Naive thymus-derived CD4-positive, alpha-beta T cell (primary cell): ENCODE results near the gene NCOA3. TPM values are rescaled to one million over a fixed set of nuclear protein-coding genes. Genes with fewer than 3 reads are reported as not detected.
A peak's percentile ranks its signal among the peaks of the same experiment; 100 is the strongest.

Experiments
- ATAC-seq: fragments of 150-1000 bp; cut with Tn5 transposase; 2 replicates; pipeline ENCODE4 v1.10.0; 2021; ENCODE audit warnings: mild to moderate bottlenecking, moderate library complexity
- CTCF ChIA-PET: fragments of 350-600 bp; sonication (Branson Sonifier 250); formaldehyde crosslinking; loops from one replicate; lab custom pipeline; 2021; ENCODE audit warnings: antibody characterized with exemption; lab: Charles Lee
- POLR2A ChIA-PET: fragments of 350-600 bp; sonication (Branson Sonifier 250); formaldehyde crosslinking; loops from one replicate; lab custom pipeline; 2021; ENCODE audit warnings: antibody characterized with exemption, inconsistent platforms; lab: Charles Lee
- DNase-seq, 9 donors: peaks; one replicate each; pipeline versions ENCODE4 v3.0.0 to v3.0.0-alpha.2; 2020 to 2022; ENCODE audit warnings: mixed read lengths in 1 of 9
- H3K27ac ChIP-seq: one replicate; pipeline ENCODE4 v1.7.0; 2013; ENCODE audit warnings: mild to moderate bottlenecking, low read depth, low read length, moderate library complexity
- H3K27me3 ChIP-seq, 2 donors: one replicate each; pipeline ENCODE4 v1.7.0; 2013; ENCODE audit warnings: low read length in 2 of 2, mild to moderate bottlenecking in 2 of 2, moderate library complexity in 2 of 2; ENCODE audit not compliant: control insufficient read depth in 2 of 2, insufficient read depth in 2 of 2
- H3K36me3 ChIP-seq, 3 experiments: 1 replicate in 2 of 3; 2 replicates in 1 of 3; pipeline ENCODE4 v1.7.0; 2013; ENCODE audit warnings: low read length in 3 of 3, mild to moderate bottlenecking in 3 of 3, moderate library complexity in 1 of 3; ENCODE audit not compliant: insufficient read depth in 3 of 3, control insufficient read depth in 2 of 3
- H3K4me1 ChIP-seq, 2 donors: one replicate each; pipeline ENCODE4 v1.7.0; 2013; ENCODE audit warnings: low read length in 2 of 2, mild to moderate bottlenecking in 2 of 2, moderate library complexity in 1 of 2; ENCODE audit not compliant: control insufficient read depth in 2 of 2, insufficient read depth in 2 of 2
- H3K4me3 ChIP-seq: 2 replicates; pipeline ENCODE4 v1.7.0; 2013; ENCODE audit warnings: mild to moderate bottlenecking, low read length
- H3K9me3 ChIP-seq, 3 experiments: 1 replicate in 2 of 3; 2 replicates in 1 of 3; pipeline ENCODE4 v1.7.0; 2013; ENCODE audit warnings: low read length in 3 of 3; ENCODE audit not compliant: control insufficient read depth in 2 of 3
- H3K27ac Mint-ChIP-seq, 9 donors: one replicate each; pipeline ENCODE4 v1.8.0; 2020 to 2022; ENCODE audit warnings: mixed read lengths in 9 of 9, mild to moderate bottlenecking in 8 of 9, moderate library complexity in 5 of 9, inconsistent platforms in 2 of 9
- H3K27me3 Mint-ChIP-seq, 5 donors: one replicate each; pipeline ENCODE4 v1.8.0; 2021 to 2022; ENCODE audit warnings: mixed read lengths in 5 of 5, mild to moderate bottlenecking in 1 of 5
- H3K36me3 Mint-ChIP-seq, 5 donors: one replicate each; pipeline ENCODE4 v1.8.0; 2020 to 2022; ENCODE audit warnings: mixed read lengths in 5 of 5, mild to moderate bottlenecking in 3 of 5, inconsistent platforms in 1 of 5
- H3K4me1 Mint-ChIP-seq, 7 donors: one replicate each; pipeline ENCODE4 v1.8.0; 2020 to 2022; ENCODE audit warnings: mixed read lengths in 7 of 7, mild to moderate bottlenecking in 3 of 7, inconsistent platforms in 1 of 7
- H3K4me3 Mint-ChIP-seq, 10 donors: one replicate each; pipeline ENCODE4 v1.8.0; 2020 to 2022; ENCODE audit warnings: mild to moderate bottlenecking in 10 of 10, mixed read lengths in 10 of 10, moderate library complexity in 6 of 10, inconsistent platforms in 2 of 10
- H3K9me3 Mint-ChIP-seq, 11 donors: one replicate each; pipeline ENCODE4 v1.8.0; 2020 to 2022; ENCODE audit warnings: mixed read lengths in 11 of 11, mild to moderate bottlenecking in 4 of 11, inconsistent platforms in 1 of 11, moderate library complexity in 1 of 11
- intact Hi-C, 2 donors: fragments of 100-400 bp; cut with micrococcal nuclease; formaldehyde crosslinking; loops; one replicate each; pipeline ENCODE4 v1.15.1; 2023
- polyA plus RNA-seq, 2 donors: library from polyadenylated mRNA; unstranded; fragments of 300-500 nt; fragmentation: Illumina TruSeq; gene quantifications; one replicate each; pipeline ENCODE4 v1.2.3, GENCODE V29; 2021
- total RNA-seq, 6 experiments: library from RNA in 5 of 6; stranded (reverse) in 5 of 6; gene quantifications; 1 replicate in 5 of 6; 2 replicates in 1 of 6; pipeline ENCODE4 v1.2.3 and lab custom pipeline; 2021 to 2026

The NCOA3 gene
- total and polyA plus RNA-seq, 7 experiments from 2014 or later: 20.3 to 115 (median 85.5) TPM

- no peaks in the 10 kb centered on the region for H3K27me3 Mint-ChIP-seq
- no peaks in the 10 kb centered on the region for H3K36me3 Mint-ChIP-seq
- Histone ChIP-seq H3K4me1 (no peaks in the 10 kb centered on the region), H3K9me3 (no peaks in the 10 kb centered on the region), H3K27ac (no peak overlapping the region), H3K4me3 (no peak overlapping the region), H3K27me3 (no peaks in the 10 kb centered on the region), H3K36me3 (no peaks in the 10 kb centered on the region)
- DNase-seq: no peak
- intact Hi-C loops: no loop called here
- ChIA-PET POLR2A (no interaction called here), CTCF (no interaction called here)
- peak overlapping the region in 3 of 9 donors; percentile 17 to 66 (median 22) for H3K27ac Mint-ChIP-seq
- no peak overlapping the region for H3K4me3 Mint-ChIP-seq
- H3K9me3 Mint-ChIP-seq: peaks cover 0 to 4% (median 0%) of the 10 kb centered on the region in 11 donors
- no peak for ATAC-seq
- H3K4me1 Mint-ChIP-seq: peaks cover 0 to 58% (median 0%) of the 10 kb centered on the region in 7 donors
These were observed 20.1 kb upstream of the NCOA3 start for GRCh38 chr20:47481330-47482216.

DNA sequence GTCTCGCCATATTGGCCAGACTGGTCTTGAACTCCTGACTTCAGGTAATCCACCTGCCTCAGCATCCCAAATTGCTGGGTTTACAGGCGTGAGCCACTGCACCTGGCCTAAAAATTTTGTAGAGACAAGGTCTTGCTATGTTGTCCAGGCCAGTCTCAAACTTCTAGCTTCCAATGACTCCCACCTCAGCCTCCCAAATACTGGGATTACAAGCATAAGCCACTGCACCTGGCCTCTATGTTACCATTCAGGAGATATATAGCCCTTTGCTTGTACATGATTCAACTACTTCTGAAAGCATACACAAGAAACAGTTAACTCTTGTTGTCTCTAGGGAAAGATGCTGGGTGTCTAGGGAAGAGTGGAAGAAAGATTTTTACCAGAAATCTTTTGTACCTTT, 19.0 kb upstream of the NCOA3 start:
- H3K27ac ChIP-seq: no peak overlapping the region
- H3K27me3 ChIP-seq: no peaks in the 10 kb centered on the region
- DNase-seq: no peak
- ChIA-PET POLR2A (no interaction called here), CTCF (interaction anchor here (0.9 kb wide), 1 partner anchor 138 kb away, joined by 3 read pairs; no protein-coding TSS in a partner anchor)
- Mint-ChIP-seq H3K4me1 (peaks cover 9 to 69% (median 10%) of the 10 kb centered on the region in 7 donors), H3K27ac (no peak overlapping the region), H3K9me3 (peaks cover 0 to 4% (median 0%) of the 10 kb centered on the region in 11 donors), H3K27me3 (no peaks in the 10 kb centered on the region), H3K4me3 (no peak overlapping the region), H3K36me3 (peaks cover 0 to 2% (median 0%) of the 10 kb centered on the region in 5 donors)
- no peak for ATAC-seq
- no peaks in the 10 kb centered on the region for H3K36me3 ChIP-seq
- intact Hi-C loops: no loop called here
- H3K4me1 ChIP-seq: peaks cover 4 to 10% of the 10 kb centered on the region in 2 donors
- H3K9me3 ChIP-seq: no peaks in the 10 kb centered on the region
- H3K4me3 ChIP-seq: no peak overlapping the region

- Mint-ChIP-seq H3K4me3 (no peak overlapping the region), H3K4me1 (peaks cover 12 to 68% (median 24%) of the 10 kb centered on the region in 7 donors), H3K9me3 (peaks cover 0 to 4% (median 0%) of the 10 kb centered on the region in 11 donors), H3K27me3 (no peaks in the 10 kb centered on the region), H3K36me3 (peaks cover 0 to 3% (median 0%) of the 10 kb centered on the region in 5 donors), H3K27ac (peak overlapping the region in 1 of 9 donors; percentile 69)
- CTCF ChIA-PET: no interaction called here
- peaks cover 5 to 10% of the 10 kb centered on the region in 2 donors for H3K4me1 ChIP-seq
- H3K9me3 ChIP-seq: no peaks in the 10 kb centered on the region
- no peak overlapping the region for H3K27ac ChIP-seq
- no peaks in the 10 kb centered on the region for H3K36me3 ChIP-seq
- intact Hi-C loops: no loop called here
- ATAC-seq (no peak), DNase-seq (no peak)
- H3K27me3 ChIP-seq: no peaks in the 10 kb centered on the region
- no peak overlapping the region for H3K4me3 ChIP-seq
- POLR2A ChIA-PET: no interaction called here
These were observed 17.4 kb upstream of the NCOA3 start for GRCh38 chr20:47484303-47484702.

GRCh38 chr20:47487175-47487917, 14.3 kb upstream of the NCOA3 start:
- no peaks in the 10 kb centered on the region for H3K36me3 ChIP-seq
- ChIA-PET CTCF (no interaction called here), POLR2A (interaction anchor here (1.2 to 3.7 kb wide), 2 partner anchors 15 to 130 kb away, joined by 3 to 29 read pairs; partner anchors contain the start of gene NCOA3)
- no peaks in the 10 kb centered on the region for H3K27me3 ChIP-seq
- peak overlapping the region; percentile 14 for H3K4me3 ChIP-seq
- H3K4me1 ChIP-seq: peaks cover 10 to 14% of the 10 kb centered on the region in 2 donors
- DNase-seq (peak in 8 of 9 donors; percentile 38 to 84 (median 62)), ATAC-seq (peak; percentile 89)
- H3K9me3 ChIP-seq: no peaks in the 10 kb centered on the region
- H3K4me1 Mint-ChIP-seq: peaks cover 17 to 66% (median 32%) of the 10 kb centered on the region in 7 donors
- intact Hi-C loops: loop anchor here (1.0 to 5.0 kb wide), 8 partner anchors 14 to 1273 kb away; partner anchors contain the start of genes NCOA3 (in 2 of the 2) and ZMYND8 (in 1 of the 2)
- H3K27me3 Mint-ChIP-seq: no peaks in the 10 kb centered on the region
- H3K36me3 Mint-ChIP-seq: peaks cover 0 to 6% (median 0%) of the 10 kb centered on the region in 5 donors
- peak overlapping the region; percentile 56 for H3K27ac ChIP-seq
- peak overlapping the region; percentile 56 to 97 (median 84) for H3K27ac Mint-ChIP-seq
- peak overlapping the region in 9 of 10 donors; percentile 14 to 74 (median 56) for H3K4me3 Mint-ChIP-seq
- no peaks in the 10 kb centered on the region for H3K9me3 Mint-ChIP-seq

- peaks cover 20 to 26% of the 10 kb centered on the region in 2 donors for H3K4me1 ChIP-seq
- intact Hi-C loops: loop anchor here (5.0 kb wide), 2 partner anchors 72 to 497 kb away; no protein-coding TSS in a partner anchor
These were observed 12.2 kb upstream of the NCOA3 start for GRCh38 chr20:47489448-47489872.

DNA sequence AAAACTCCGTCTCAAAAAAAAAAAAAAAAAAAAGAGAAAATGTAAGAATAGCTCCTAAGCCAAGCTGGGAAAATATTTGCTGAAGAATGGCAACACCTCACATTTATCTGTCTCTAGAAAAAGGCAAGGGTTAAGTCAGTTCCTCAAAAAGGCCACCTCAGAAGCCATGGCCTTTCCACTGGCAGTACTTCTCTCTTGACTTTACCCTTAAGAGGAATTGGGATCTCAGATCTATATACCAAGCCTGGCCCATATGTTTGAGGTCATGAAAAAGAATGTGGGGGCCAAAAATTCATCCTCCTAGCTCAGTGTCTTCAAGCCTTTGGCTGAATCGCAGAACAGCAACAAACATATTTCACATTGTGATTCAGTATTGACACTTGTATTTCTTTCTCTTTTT, 10.9 kb upstream of the NCOA3 start:
- Histone ChIP-seq H3K4me1 (peaks cover 20 to 26% of the 10 kb centered on the region in 2 donors), H3K36me3 (no peaks in the 10 kb centered on the region), H3K27me3 (no peaks in the 10 kb centered on the region), H3K27ac (no peak overlapping the region), H3K9me3 (no peaks in the 10 kb centered on the region), H3K4me3 (no peak overlapping the region)
- intact Hi-C loops: no loop called here
- Mint-ChIP-seq H3K36me3 (peaks cover 0 to 6% (median 0%) of the 10 kb centered on the region in 5 donors), H3K9me3 (no peaks in the 10 kb centered on the region), H3K4me3 (no peak overlapping the region), H3K27me3 (no peaks in the 10 kb centered on the region), H3K27ac (peak overlapping the region in 1 of 9 donors; percentile 62), H3K4me1 (peaks cover 25 to 66% (median 49%) of the 10 kb centered on the region in 7 donors)
- POLR2A ChIA-PET: interaction anchor here (0.7 to 5.2 kb wide), 2 partner anchors 12 to 25 kb away, joined by 5 to 39 read pairs; partner anchors contain the start of gene NCOA3
- DNase-seq: no peak
- no peak for ATAC-seq
- CTCF ChIA-PET: interaction anchor here (0.5 kb wide), 1 partner anchor 118 kb away, joined by 3 read pairs; no protein-coding TSS in a partner anchor

More at GRCh38 chr20:47489448-47489872, 12.2 kb upstream of the NCOA3 start:
- H3K9me3 ChIP-seq: no peaks in the 10 kb centered on the region
- peaks cover 0 to 6% (median 0%) of the 10 kb centered on the region in 5 donors for H3K36me3 Mint-ChIP-seq
- H3K27ac Mint-ChIP-seq: peak overlapping the region; percentile 80 to 97 (median 91)
- H3K9me3 Mint-ChIP-seq: no peaks in the 10 kb centered on the region
- no peaks in the 10 kb centered on the region for H3K36me3 ChIP-seq
- peaks cover 25 to 75% (median 49%) of the 10 kb centered on the region in 7 donors for H3K4me1 Mint-ChIP-seq
- peak overlapping the region; percentile 18 for H3K27ac ChIP-seq
- H3K27me3 ChIP-seq: no peaks in the 10 kb centered on the region
- no peak overlapping the region for H3K4me3 ChIP-seq
- DNase-seq: peak in 7 of 9 donors; percentile 19 to 72 (median 60)
- CTCF ChIA-PET: no interaction called here
- POLR2A ChIA-PET: interaction anchor here (1.4 to 5.2 kb wide), 2 partner anchors 13 to 133 kb away, joined by 5 to 39 read pairs; partner anchors contain the start of genes NCOA3 and ZMYND8
- H3K4me3 Mint-ChIP-seq: peak overlapping the region in 9 of 10 donors; percentile 28 to 73 (median 62)
- no peaks in the 10 kb centered on the region for H3K27me3 Mint-ChIP-seq
- ATAC-seq: peak; percentile 45
